Effector memory CD4-positive, alpha-beta T cell (primary cell): ENCODE results near the gene MMP27.

Source experiments
- DNase-seq, 3 donors: peaks; one replicate each; pipeline ENCODE4 v3.0.0-alpha.2; 2020
- H3K27ac ChIP-seq: 2 replicates; pipeline ENCODE4 v1.7.0; 2013; ENCODE audit warnings: mild to moderate bottlenecking, low read length, moderate library complexity; ENCODE audit not compliant: insufficient read depth, poor library complexity, severe bottlenecking
- H3K27me3 ChIP-seq: replicated peaks from 2 replicates; pipeline ENCODE4 v1.7.0; 2013; ENCODE audit warnings: mild to moderate bottlenecking, low read length; ENCODE audit not compliant: insufficient read depth, control insufficient read depth, poor library complexity, severe bottlenecking
- H3K36me3 ChIP-seq: 2 replicates; pipeline ENCODE4 v1.7.0; 2013; ENCODE audit warnings: mild to moderate bottlenecking, low read length, moderate library complexity; ENCODE audit not compliant: control insufficient read depth, insufficient read depth
- H3K4me1 ChIP-seq: 2 replicates; pipeline ENCODE4 v1.7.0; 2013; ENCODE audit warnings: low read length, mild to moderate bottlenecking; ENCODE audit not compliant: control insufficient read depth, insufficient read depth, poor library complexity, severe bottlenecking
- H3K4me3 ChIP-seq: 2 replicates; pipeline ENCODE4 v1.7.0; 2013; ENCODE audit warnings: low read length, low read depth, mild to moderate bottlenecking; ENCODE audit not compliant: insufficient read depth, poor library complexity, severe bottlenecking
- H3K9me3 ChIP-seq: 2 replicates; pipeline ENCODE4 v1.7.0; 2013; ENCODE audit warnings: mild to moderate bottlenecking, low read length, moderate library complexity; ENCODE audit not compliant: control insufficient read depth

The MMP27 gene

GRCh38 chr11:102703826-102704493 lies 1.6 kb downstream of the MMP27 start:
- no peak overlapping the region for H3K27ac ChIP-seq
- H3K27me3 ChIP-seq: no peaks in the 10 kb centered on the region
- no peak for DNase-seq

GRCh38 chr11:102695201-102695600 lies 10.4 kb downstream of the MMP27 start:
- no peaks in the 10 kb centered on the region for H3K36me3 ChIP-seq
- no peak for DNase-seq
- no peak overlapping the region for H3K4me3 ChIP-seq
- H3K27me3 ChIP-seq: no peaks in the 10 kb centered on the region
- H3K9me3 ChIP-seq: no peaks in the 10 kb centered on the region
- H3K4me1 ChIP-seq: no peaks in the 10 kb centered on the region
- no peak overlapping the region for H3K27ac ChIP-seq

More at GRCh38 chr11:102703826-102704493, 1.6 kb downstream of the MMP27 start:
- H3K9me3 ChIP-seq: no peaks in the 10 kb centered on the region
- no peak overlapping the region for H3K4me3 ChIP-seq
- no peaks in the 10 kb centered on the region for H3K36me3 ChIP-seq
- H3K4me1 ChIP-seq: no peaks in the 10 kb centered on the region

GRCh38 chr11:102685754-102686153 lies 19.8 kb downstream of the MMP27 start:
- Histone ChIP-seq H3K27me3 (no peaks in the 10 kb centered on the region), H3K9me3 (no peaks in the 10 kb centered on the region), H3K4me1 (no peaks in the 10 kb centered on the region), H3K36me3 (no peaks in the 10 kb centered on the region), H3K27ac (no peak overlapping the region), H3K4me3 (no peak overlapping the region)
- DNase-seq: no peak

- H3K4me1 ChIP-seq: no peaks in the 10 kb centered on the region
These were observed 20.2 kb downstream of the MMP27 start for GRCh38 chr11:102685338-102685737.

GRCh38 chr11:102683277-102683676 lies 22.3 kb downstream of the MMP27 start:
- Histone ChIP-seq H3K27me3 (no peaks in the 10 kb centered on the region), H3K36me3 (no peaks in the 10 kb centered on the region), H3K4me1 (no peaks in the 10 kb centered on the region), H3K9me3 (no peaks in the 10 kb centered on the region), H3K4me3 (no peak overlapping the region), H3K27ac (no peak overlapping the region)
- no peak for DNase-seq

More at GRCh38 chr11:102685338-102685737, 20.2 kb downstream of the MMP27 start:
- Histone ChIP-seq H3K4me3 (no peak overlapping the region), H3K27me3 (no peaks in the 10 kb centered on the region), H3K27ac (no peak overlapping the region), H3K36me3 (no peaks in the 10 kb centered on the region), H3K9me3 (no peaks in the 10 kb centered on the region)
- no peak for DNase-seq

GRCh38 chr11:102680945-102681344 lies 24.6 kb downstream of the MMP27 start:
- H3K27ac ChIP-seq: no peak overlapping the region

GRCh38 chr11:102678022-102678421 lies 27.5 kb downstream of the MMP27 start:
- Histone ChIP-seq H3K27ac (no peak overlapping the region), H3K9me3 (no peaks in the 10 kb centered on the region), H3K4me1 (no peaks in the 10 kb centered on the region), H3K4me3 (no peak overlapping the region), H3K27me3 (no peaks in the 10 kb centered on the region), H3K36me3 (no peaks in the 10 kb centered on the region)
- no peak for DNase-seq

More at GRCh38 chr11:102680945-102681344, 24.6 kb downstream of the MMP27 start:
- no peaks in the 10 kb centered on the region for H3K4me1 ChIP-seq
- H3K36me3 ChIP-seq: no peaks in the 10 kb centered on the region
- no peak for DNase-seq
- H3K9me3 ChIP-seq: no peaks in the 10 kb centered on the region
- H3K4me3 ChIP-seq: no peak overlapping the region
- H3K27me3 ChIP-seq: no peaks in the 10 kb centered on the region

- Histone ChIP-seq H3K27me3 (no peaks in the 10 kb centered on the region), H3K27ac (no peak overlapping the region), H3K4me3 (no peak overlapping the region), H3K36me3 (no peaks in the 10 kb centered on the region), H3K4me1 (no peaks in the 10 kb centered on the region), H3K9me3 (no peaks in the 10 kb centered on the region)
- DNase-seq: no peak
These were observed 29.5 kb downstream of the MMP27 start for GRCh38 chr11:102676084-102676483.

GRCh38 chr11:102669664-102670063 lies 35.9 kb downstream of the MMP27 start:
- Histone ChIP-seq H3K4me1 (no peaks in the 10 kb centered on the region), H3K9me3 (no peaks in the 10 kb centered on the region), H3K4me3 (no peak overlapping the region), H3K27ac (no peak overlapping the region), H3K36me3 (no peaks in the 10 kb centered on the region), H3K27me3 (no peaks in the 10 kb centered on the region)
- no peak for DNase-seq

- H3K4me3 ChIP-seq: no peak overlapping the region
- H3K27ac ChIP-seq: no peak overlapping the region
- peak in 1 of 3 donors; percentile 3 for DNase-seq
- H3K4me1 ChIP-seq: no peaks in the 10 kb centered on the region
- no peaks in the 10 kb centered on the region for H3K9me3 ChIP-seq
- no peaks in the 10 kb centered on the region for H3K36me3 ChIP-seq
- H3K27me3 ChIP-seq: no peaks in the 10 kb centered on the region
These were observed 39.1 kb downstream of the MMP27 start for GRCh38 chr11:102666331-102666957.
